ENCODE data around the gene FBXO47.
"Not testable (repeated sequence)": the region's sequence is repeated elsewhere in the genome, so short reads cannot be mapped to it uniquely, and the experiment has no call there.

GRCh38 chr17:38911731-38912081 lies 55.5 kb downstream of the FBXO47 start:
- not testable (repeated sequence) for TF ChIP-seq CTCF (IDR thresholded peaks at IDR 0.05); POLR2AphosphoS5 (IDR thresholded peaks at IDR 0.05); EP300 (IDR thresholded peaks at IDR 0.05); POLR2A (IDR thresholded peaks at IDR 0.05; ENCODE audit: low read depth)

Data from esophagus muscularis mucosa (tissue), 4 donors.